HepG2 (cell line): Measurements from ENCODE around the gene TNRC18. TPM values are rescaled to one million over a fixed set of nuclear protein-coding genes. Genes with fewer than 3 reads are reported as not detected.

Source experiments
- ATAC-seq: fragments of 200-7000 bp; cut with Tn5 transposase; 3 replicates; pipeline ENCODE4 v1.9.1; 2020; ENCODE audit warnings: mild to moderate bottlenecking, moderate library complexity
- BruUV-seq: library from RNA; stranded (reverse); fragments of 400-500 nt; replicated peaks from 2 replicates; lab custom pipeline; 2021; lab: Mats Ljungman, UMichigan
- CTCF ChIA-PET: fragments of 300-600 bp; formaldehyde crosslinking; extraction: SDS; loops from one replicate; lab custom pipeline; 2021; ENCODE audit warnings: low total read pairs, inconsistent platforms, low intra/inter-chr PET ratio; lab: Yijun Ruan, JAX
- POLR2A ChIA-PET: fragments of 350-600 bp; sonication (Branson Sonifier 250); formaldehyde crosslinking; loops from one replicate; lab custom pipeline; 2020; ENCODE audit warnings: antibody characterized with exemption, inconsistent platforms; lab: Yijun Ruan, JAX
- DNase-seq: peaks from one replicate; pipeline ENCODE4 v3.0.0-alpha.2; 2015; ENCODE audit warnings: low spot score
- FAIRE-seq: peaks from 3 replicates; lab custom pipeline; 2011; peaks lifted over from hg19 to GRCh38; lab: Jason Lieb, UNC
- H2AFZ ChIP-seq: one replicate; pipeline ENCODE4 v1.6.1; 2011; ENCODE audit warnings: low read length, inconsistent platforms
- H3K27ac ChIP-seq: fragments of 300-600 bp; 3 replicates; pipeline ENCODE4 v1.8.0; 2011; ENCODE audit warnings: mixed run types, mild to moderate bottlenecking, mixed read lengths, low read length, inconsistent platforms; ENCODE audit not compliant: insufficient read depth; ENCODE audit errors: extremely low read length
- H3K27me3 ChIP-seq, 2 experiments: fragments of 200-600 bp in 1 of 2; 2 replicates in 1 of 2; 3 replicates in 1 of 2; pipeline versions ENCODE4 v1.6.0 to v1.8.0; 2011; ENCODE audit warnings: low read length in 2 of 2, mild to moderate bottlenecking in 2 of 2, moderate library complexity in 2 of 2, inconsistent platforms in 1 of 2; ENCODE audit not compliant: insufficient read depth in 2 of 2, control insufficient read depth in 1 of 2
- H3K36me3 ChIP-seq, 2 experiments: fragments of 200-600 bp in 1 of 2; replicated peaks in 1 of 2; 2 replicates in 1 of 2; 3 replicates in 1 of 2; pipeline versions ENCODE4 v1.5.1 to v1.8.0; 2011; ENCODE audit warnings: low read length in 2 of 2, inconsistent platforms in 1 of 2; ENCODE audit not compliant: insufficient read depth in 2 of 2, control insufficient read depth in 1 of 2
- H3K4me1 ChIP-seq: 2 replicates; pipeline ENCODE4 v1.5.1; 2012; ENCODE audit warnings: low read length, inconsistent platforms; ENCODE audit not compliant: insufficient read depth
- H3K4me2 ChIP-seq: 2 replicates; pipeline ENCODE4 v1.6.0; 2011; ENCODE audit warnings: low read depth, low read length, inconsistent platforms
- H3K4me3 ChIP-seq, 3 experiments: fragments of 200-600 bp in 1 of 3; sonication (generic), shearing (Covaris generic) in 1 of 3; replicated peaks in 1 of 3; 2 replicates each; pipeline ENCODE4 v1.5.1; 2011 to 2016; ENCODE audit warnings: low read length in 3 of 3, inconsistent platforms in 2 of 3, low read depth in 2 of 3, mild to moderate bottlenecking in 2 of 3, control low read depth in 1 of 3, mixed read lengths in 1 of 3; ENCODE audit not compliant: insufficient read depth in 1 of 3
- H3K79me2 ChIP-seq: one replicate; pipeline ENCODE4 v1.6.1; 2011; ENCODE audit warnings: low read length, inconsistent platforms; ENCODE audit not compliant: insufficient read depth
- H3K9ac ChIP-seq: 2 replicates; pipeline ENCODE4 v1.6.0; 2011; ENCODE audit warnings: mild to moderate bottlenecking, low read depth, low read length, inconsistent platforms; ENCODE audit not compliant: insufficient read depth
- H3K9me3 ChIP-seq: 2 replicates; pipeline ENCODE4 v1.5.1; 2012; ENCODE audit warnings: mild to moderate bottlenecking, low read length
- H4K20me1 ChIP-seq: 2 replicates; pipeline ENCODE4 v1.6.0; 2011; ENCODE audit warnings: inconsistent platforms, mild to moderate bottlenecking, low read length, moderate library complexity; ENCODE audit not compliant: insufficient read depth
- ATF7-NPFF ChIP-seq: sonication (generic); formaldehyde crosslinking; IDR thresholded peaks from 2 replicates; pipeline ENCODE4 v1.8.1; 2023; ENCODE audit warnings: mild to moderate bottlenecking, low read depth, missing genetic modification reagents, moderate library complexity
- CERS6 ChIP-seq: sonication (generic); formaldehyde crosslinking; IDR thresholded peaks from 2 replicates; pipeline ENCODE4 v1.5.0; 2020; ENCODE audit warnings: missing genetic modification reagents
- GABPB1 ChIP-seq: IDR thresholded peaks from 2 replicates; pipeline ENCODE4 v1.6.1; 2016; ENCODE audit warnings: mild to moderate bottlenecking, missing genetic modification reagents, moderate library complexity, missing compliant biosample characterization
- GRHL1 ChIP-seq: sonication (generic); formaldehyde crosslinking; conservative IDR thresholded peaks from 2 replicates; pipeline ENCODE4 v1.8.0; 2022; ENCODE audit warnings: missing genetic modification reagents
- HNRNPK ChIP-seq: fragments of 200-400 bp; formaldehyde crosslinking; IDR thresholded peaks from 2 replicates; pipeline ENCODE4 v1.6.1; 2018; ENCODE audit warnings: low read length, low read depth, moderate library complexity, mild to moderate bottlenecking; ENCODE audit not compliant: poor library complexity, severe bottlenecking
- KDM3A ChIP-seq: IDR thresholded peaks from 2 replicates; pipeline ENCODE4 v1.6.1; 2018; ENCODE audit warnings: low read depth, missing compliant biosample characterization
- KDM5A ChIP-seq: fragments of 200-600 bp; sonication (generic); IDR thresholded peaks from 2 replicates; pipeline ENCODE4 v1.7.0; 2018; ENCODE audit warnings: antibody characterized with exemption, mild to moderate bottlenecking, low read length, borderline replicate concordance
- NFE2L1 ChIP-seq: sonication (generic); formaldehyde crosslinking; IDR thresholded peaks from 2 replicates; pipeline ENCODE4 v1.4.0; 2020; ENCODE audit warnings: missing genetic modification reagents, mild to moderate bottlenecking, borderline replicate concordance
- NR3C1 ChIP-seq: sonication (generic); formaldehyde crosslinking; IDR thresholded peaks from 2 replicates; pipeline ENCODE4 v1.4.0; 2020; ENCODE audit warnings: missing genetic modification reagents
- RARG ChIP-seq: sonication (generic); formaldehyde crosslinking; IDR thresholded peaks from 2 replicates; pipeline ENCODE4 v1.4.0; 2020; ENCODE audit warnings: low read depth, mild to moderate bottlenecking, missing genetic modification reagents
- SNAPC5 ChIP-seq: sonication (generic); formaldehyde crosslinking; IDR thresholded peaks from 2 replicates; pipeline ENCODE4 v1.8.1; 2023; ENCODE audit warnings: mild to moderate bottlenecking, missing genetic modification reagents, borderline replicate concordance
- ZBTB4 ChIP-seq: sonication (generic); formaldehyde crosslinking; IDR thresholded peaks from 2 replicates; pipeline ENCODE4 v1.4.0; 2020; ENCODE audit warnings: missing genetic modification reagents, mild to moderate bottlenecking, borderline replicate concordance
- ZNF326 ChIP-seq: sonication (generic); formaldehyde crosslinking; IDR thresholded peaks from 2 replicates; pipeline ENCODE4 v1.4.0; 2020; ENCODE audit warnings: missing genetic modification reagents, borderline replicate concordance
- ZNF383 ChIP-seq: sonication (generic); formaldehyde crosslinking; IDR thresholded peaks from 2 replicates; pipeline ENCODE4 v1.4.0; 2020; ENCODE audit warnings: missing genetic modification reagents, mild to moderate bottlenecking, borderline replicate concordance
- ZNF580 ChIP-seq: IDR thresholded peaks from 2 replicates; pipeline ENCODE4 v1.6.1; 2016; ENCODE audit warnings: low read depth, borderline replicate concordance
- ZNF792 ChIP-seq: IDR thresholded peaks from 2 replicates; pipeline ENCODE4 v1.6.1; 2016
- WGBS: methylation state at CpG from one replicate; pipeline ENCODE4 v1.1.6; 2017; ENCODE audit warnings: low lambda C conversion rate; 5-methylcytosine and 5-hydroxymethylcytosine counted together
- in situ Hi-C: cut with HindIII; loops from 2 replicates; pipeline ENCODE4 v1.10.0; 2017; ENCODE audit warnings: low pct_unique_long_range_greater_than_20kb; ENCODE audit not compliant: extremely low pct_ligation_motif_present
- intact Hi-C: fragments of 100-400 bp; cut with micrococcal nuclease; formaldehyde crosslinking; loops from one replicate; pipeline ENCODE4 v1.10.0; 2022; ENCODE audit not compliant: unreplicated experiment
- polyA plus RNA-seq, 8 experiments: library from polyadenylated mRNA; depleted of rRNA in 3 of 8; stranded (reverse) in 7 of 8; unstranded in 1 of 8; fragments of >200 nt; fragmentation: Illumina TruSeq in 4 of 8; extraction: Trizol in 4 of 8; gene quantifications; 2 replicates each; pipeline versions ENCODE4 v1.2.1 to v1.2.3, GENCODE V29; 2011 to 2016; ENCODE audit warnings: low read depth in 4 of 8, missing spikeins in 1 of 8, mixed read lengths in 1 of 8; ENCODE audit not compliant: insufficient read depth in 1 of 8
- total RNA-seq, 5 experiments: library from RNA; depleted of rRNA; stranded (reverse); fragments of >200 nt; fragmentation: Illumina TruSeq; extraction: Trizol; gene quantifications; 2 replicates each; pipeline ENCODE4 v1.2.3, GENCODE V29; 2016; ENCODE audit warnings: low read depth in 1 of 5

Gene TNRC18
- total and polyA plus RNA-seq, 2 of the 13 experiments (the other 11 are each of a cell fraction or from before 2014, with no cell fraction given) = 11.7 to 17.4 TPM

GRCh38 chr7:5370454-5371353 lies 52.9 kb downstream of the TNRC18 start (continued):
- TF ChIP-seq ZNF326 (CRISPR knock-in tag) (no peak), ZNF792 (CRISPR knock-in tag) (no peak), NFE2L1 (no peak), ZNF383 (CRISPR knock-in tag) (no peak), GABPB1 (CRISPR knock-in tag) (no peak), SNAPC5 (no peak), HNRNPK (no peak), ZNF580 (CRISPR knock-in tag) (no peak), NR3C1 (CRISPR knock-in tag) (no peak), GRHL1 (CRISPR knock-in tag) (no peak)

GRCh38 chr7:5367661-5368060 lies 56.0 kb downstream of the TNRC18 start:
- Histone ChIP-seq H2AFZ (no peak overlapping the region), H3K4me1 (no peaks in the 10 kb centered on the region), H3K79me2 (peaks cover 17% of the 10 kb centered on the region), H3K27ac (no peak overlapping the region), H3K9me3 (no peaks in the 10 kb centered on the region), H3K9ac (no peak overlapping the region), H3K27me3 (no peaks in the 10 kb centered on the region), H4K20me1 (peaks cover 51% of the 10 kb centered on the region), H3K4me2 (no peak overlapping the region), H3K4me3 (no peak overlapping the region), H3K36me3 (peaks cover 43 to 52% of the 10 kb centered on the region in 2 experiments)
- FAIRE-seq (no peak), ATAC-seq (no peak), DNase-seq (no peak)
- POLR2A ChIA-PET = no interaction called here
- no TSS peak for BruUV-seq
- WGBS = 94% methylated on average over 9 of the region's 9 CpGs
- in situ Hi-C loops (loop anchor here (5.0 kb wide), 1 partner anchor 85 kb away; no protein-coding TSS in a partner anchor), intact Hi-C loops (no loop called here)
- CTCF ChIA-PET = no interaction called here
- TF ChIP-seq RARG (CRISPR knock-in tag) = no peak
- TF ChIP-seq ZBTB4 (CRISPR knock-in tag) = no peak
- TF ChIP-seq ATF7-NPFF (CRISPR knock-in tag) = no peak
- TF ChIP-seq KDM3A (CRISPR knock-in tag) = no peak
- TF ChIP-seq CERS6 (CRISPR knock-in tag) = no peak
- TF ChIP-seq KDM5A = no peak
